Glomerular endothelial cell (primary cell): ENCODE results near the gene WIPF2. TPM values are rescaled to one million over a fixed set of nuclear protein-coding genes. Genes with fewer than 3 reads are reported as not detected.
"Not testable (repeated sequence)": the region's sequence is repeated elsewhere in the genome, so short reads cannot be mapped to it uniquely, and the experiment has no call there.

ENCODE experiments used
- DNase-seq: peaks from one replicate; pipeline ENCODE4 v3.0.0-alpha.2; 2011; ENCODE audit warnings: low read depth, low spot score; ENCODE audit errors: extremely low read depth
- total RNA-seq: library from RNA; depleted of rRNA; stranded (reverse); fragments of >200 nt; gene quantifications from 2 replicates; pipeline ENCODE4 v1.2.3, GENCODE V29; 2015

WIPF2 gene
- total RNA-seq, 1 donor from 2014 or later, result 17.3 TPM

- no peak for DNase-seq
Observed at GRCh38 chr17:40291281-40291664, 72.2 kb downstream of the WIPF2 start.

DNA sequence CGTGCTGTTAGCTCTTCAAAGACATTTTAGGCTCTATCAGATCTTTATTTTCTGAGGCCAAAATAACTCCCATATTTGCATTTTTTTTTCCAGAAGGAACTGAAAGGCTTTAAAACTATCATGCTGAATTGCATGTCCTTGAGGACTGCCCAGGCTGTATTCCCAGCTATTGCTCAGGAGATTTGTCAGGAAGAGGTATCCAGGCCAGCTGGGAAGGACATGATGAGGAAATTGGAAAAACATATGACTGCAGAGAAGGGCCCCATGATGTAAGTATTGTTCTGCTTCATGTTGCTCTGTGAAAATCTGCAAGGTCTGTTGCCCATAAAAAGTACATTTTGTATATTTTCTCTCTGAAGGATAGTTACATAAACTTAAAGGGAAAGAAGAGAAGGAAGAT is 74.3 kb downstream of the WIPF2 start:
- no peak for DNase-seq

DNA sequence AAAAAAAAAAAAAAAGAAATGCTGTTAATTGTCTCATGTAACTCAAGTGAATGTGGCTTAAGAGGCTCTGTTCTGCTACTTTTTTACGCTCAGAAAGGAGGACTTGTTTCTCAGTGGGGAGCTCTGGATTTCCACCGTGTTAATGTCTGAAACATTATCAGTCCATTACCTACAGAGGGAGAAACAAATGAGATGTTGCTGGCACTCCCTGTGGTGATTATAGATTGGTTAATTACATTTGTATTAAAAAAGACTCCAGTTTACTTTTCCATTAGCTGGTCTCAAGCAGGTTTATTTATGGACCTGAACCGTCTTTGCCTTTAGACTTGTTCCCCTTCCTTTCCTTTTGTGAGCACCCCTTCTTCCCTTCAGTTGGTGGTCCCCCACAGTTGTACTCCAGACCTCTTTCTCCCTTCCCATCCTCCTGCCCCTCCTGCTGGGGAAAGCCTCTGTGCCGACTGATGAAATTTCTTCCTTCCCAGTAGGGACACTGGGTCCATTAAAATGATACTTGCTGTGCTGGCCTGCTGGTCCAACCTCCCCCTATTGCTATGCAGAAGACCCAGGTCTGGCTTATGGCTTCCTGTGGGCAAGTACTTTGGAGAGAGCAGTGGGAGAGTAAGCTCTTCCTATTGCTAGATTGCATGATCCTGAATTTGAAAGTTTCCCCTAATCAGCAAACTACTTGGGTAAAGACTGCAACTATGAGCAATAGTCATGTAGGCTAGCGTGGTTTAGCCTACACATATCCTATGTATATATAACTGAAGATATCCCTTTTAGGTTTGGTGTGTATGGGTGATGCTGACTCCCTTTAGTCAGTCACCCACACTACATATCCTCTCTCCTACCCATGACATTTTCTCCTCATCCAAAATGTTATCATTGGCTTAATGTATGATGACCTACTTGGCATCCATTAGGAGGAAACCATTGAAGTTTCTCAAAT is 76.7 kb downstream of the WIPF2 start:
- no peak for DNase-seq

DNA sequence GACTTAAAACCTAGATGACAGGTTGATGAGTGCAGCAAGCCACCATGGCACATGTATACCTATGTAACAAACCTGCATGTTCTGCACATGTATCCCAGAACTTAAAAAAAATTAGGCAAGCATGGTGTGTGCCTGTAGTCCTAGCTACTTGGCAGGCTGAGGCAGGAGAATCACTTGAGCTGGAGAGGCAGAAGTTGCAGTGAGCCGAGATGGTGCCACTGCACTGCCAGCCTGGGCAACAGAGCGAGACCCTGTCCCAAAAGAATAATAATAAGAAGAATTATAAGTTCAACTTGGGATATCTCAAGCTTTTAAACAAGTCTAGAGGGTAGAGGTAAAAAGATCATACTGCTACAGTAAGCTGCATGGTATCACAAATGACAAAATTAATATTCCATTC is 78.4 kb downstream of the WIPF2 start:
- DNase-seq, result no peak

GRCh38 chr17:40298726-40299125 is 79.6 kb downstream of the WIPF2 start:
- no peak for DNase-seq

DNA sequence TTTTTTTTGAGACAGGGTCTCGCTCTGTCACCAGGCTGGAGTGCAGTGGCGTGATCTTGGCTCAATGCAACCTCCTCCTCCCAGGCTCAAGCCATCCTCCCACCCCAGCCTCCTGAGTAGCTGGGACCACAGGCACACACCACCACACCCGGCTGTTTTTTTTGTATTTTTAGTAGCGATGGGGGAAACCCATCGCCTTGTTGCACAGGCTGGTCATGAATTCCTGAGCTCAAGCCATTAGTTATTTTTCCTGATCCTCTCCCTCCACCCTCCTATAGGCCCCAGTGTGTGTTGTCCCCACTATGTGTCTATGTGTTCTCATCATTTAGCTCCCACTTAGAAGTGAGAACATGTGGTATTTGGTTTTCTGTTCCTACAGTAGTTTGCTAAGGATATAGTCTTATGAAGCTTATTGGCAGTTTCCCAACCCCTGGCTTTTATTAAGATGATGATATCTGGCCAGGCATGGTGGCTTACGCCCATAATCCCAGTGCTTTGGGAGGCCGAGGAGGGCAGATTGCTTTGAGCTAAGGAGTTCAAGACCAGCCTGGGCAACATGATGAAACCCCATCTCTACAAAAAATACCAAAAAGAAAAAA is 80.2 kb downstream of the WIPF2 start:
- not testable (repeated sequence) for DNase-seq

- no peak for DNase-seq
Observed at GRCh38 chr17:40301315-40301714, 82.2 kb downstream of the WIPF2 start.

DNA sequence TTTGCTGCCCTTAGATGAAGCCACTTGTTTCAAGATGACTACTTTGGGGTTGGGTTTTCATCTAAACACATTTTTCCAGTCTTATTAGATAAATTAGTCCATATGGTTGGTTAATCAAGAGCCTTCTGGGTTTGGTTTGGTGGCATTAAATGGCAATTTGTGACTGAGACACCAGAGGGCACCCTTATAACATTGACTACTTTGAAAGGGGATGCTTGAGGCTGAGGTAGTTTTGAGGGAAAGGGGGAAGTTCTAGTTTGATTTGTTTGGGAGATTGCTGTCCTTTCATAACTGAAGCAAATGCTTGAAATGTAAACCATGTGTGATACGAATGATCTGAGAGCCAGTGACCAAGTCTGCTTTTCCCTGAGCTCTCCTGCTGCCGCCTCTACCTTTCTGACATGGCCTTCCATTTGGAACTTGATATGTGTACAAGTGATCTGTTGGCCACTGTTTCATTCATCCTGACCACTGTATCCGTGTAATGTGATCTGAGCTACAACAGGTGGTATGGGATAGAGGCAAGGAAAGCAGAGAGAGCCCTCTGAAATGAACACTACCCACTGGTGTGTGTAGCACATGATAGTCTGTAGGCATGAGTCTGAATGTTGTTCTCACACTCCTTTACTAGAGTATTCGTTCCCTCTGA is 84.0 kb downstream of the WIPF2 start:
- no peak for DNase-seq

GRCh38 chr17:40303708-40304551 is 84.8 kb downstream of the WIPF2 start:
- no peak for DNase-seq

DNA sequence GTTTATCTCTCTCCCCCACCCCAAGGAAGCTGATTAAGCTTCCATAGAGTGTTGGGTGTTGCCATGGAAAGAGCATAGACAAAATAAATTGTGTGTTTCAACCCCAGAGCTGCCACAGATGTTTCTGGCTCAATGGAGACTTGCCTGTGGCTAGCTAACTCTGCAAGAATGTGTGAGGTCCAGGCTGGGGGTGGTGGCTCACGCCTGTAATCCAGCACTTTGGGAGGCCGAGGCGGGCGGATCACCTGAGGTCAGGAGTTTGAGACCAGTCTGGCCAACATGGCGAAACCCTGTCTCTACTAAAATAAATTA is 85.4 kb downstream of the WIPF2 start:
- DNase-seq, result not testable (repeated sequence)

DNA sequence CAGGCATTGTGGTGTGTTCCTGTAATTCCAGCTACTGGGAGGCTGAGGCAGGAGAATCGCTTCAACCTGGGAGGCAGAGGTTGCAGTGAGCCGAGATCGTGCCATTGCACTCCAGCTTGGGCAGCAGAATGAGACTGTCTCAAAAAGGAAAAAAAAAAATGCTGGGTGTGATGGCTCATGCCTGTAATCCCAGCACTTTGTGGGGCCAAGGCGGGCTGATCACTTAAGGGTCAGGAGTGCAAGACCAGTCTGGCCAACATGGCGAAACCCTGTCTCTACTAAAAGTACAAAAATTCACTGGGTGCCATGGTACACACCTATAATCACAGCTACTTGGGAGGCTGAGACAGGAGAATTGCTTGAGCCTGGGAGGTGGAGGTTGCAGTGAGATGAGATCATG is 85.8 kb downstream of the WIPF2 start:
- DNase-seq, result not testable (repeated sequence)

DNA sequence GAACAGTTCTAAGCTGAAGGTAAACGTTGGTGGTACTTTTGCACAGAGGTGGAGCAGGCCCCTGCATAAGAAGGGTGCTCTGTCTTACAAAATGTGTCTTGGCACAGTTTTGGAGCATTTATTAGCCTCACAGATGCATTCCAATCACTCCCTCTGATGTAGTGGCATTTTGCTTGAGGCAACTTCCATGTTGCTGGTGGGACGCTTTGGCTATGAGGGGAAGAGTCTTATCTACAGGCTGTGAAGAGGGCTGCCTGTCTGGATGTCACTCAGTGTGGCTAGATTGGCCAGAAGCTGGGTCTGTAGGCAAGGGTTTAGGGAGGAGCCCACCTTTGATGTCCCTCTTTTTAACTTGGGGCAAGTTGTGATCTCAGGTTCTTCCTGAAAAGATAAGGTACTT is 87.3 kb downstream of the WIPF2 start:
- DNase-seq, result no peak

- DNase-seq, result no peak
Observed at GRCh38 chr17:40307001-40307730, 88.1 kb downstream of the WIPF2 start.

DNA sequence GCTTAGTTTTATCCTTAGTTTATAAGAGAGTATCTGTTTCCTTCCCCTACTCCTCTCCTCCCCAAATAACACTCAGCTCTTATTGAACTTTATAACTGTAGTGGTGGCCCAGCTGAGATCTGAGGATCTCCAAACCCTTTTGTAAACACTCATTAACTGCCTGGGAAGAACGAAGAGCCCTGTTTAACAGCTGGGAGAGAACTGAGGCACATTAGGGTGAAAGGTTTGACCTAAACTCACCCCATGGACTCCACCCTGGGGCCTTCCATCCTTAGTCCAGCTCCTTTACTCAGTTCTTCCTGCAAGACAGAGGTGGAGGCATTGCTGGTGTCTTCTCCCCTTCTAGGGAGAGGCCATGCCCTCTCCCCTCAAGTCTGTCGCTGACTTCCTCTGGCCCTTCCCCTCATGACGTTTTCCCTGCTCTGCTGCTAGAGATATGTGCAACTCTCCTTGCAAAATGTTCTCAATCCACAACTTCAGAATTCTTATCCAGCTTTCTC is 88.7 kb downstream of the WIPF2 start:
- DNase-seq, result no peak

- no peak for DNase-seq
Observed at GRCh38 chr17:40309031-40309948, 90.2 kb downstream of the WIPF2 start, which contains the start of gene RARA. Gene RARA (plus strand): TSS chr17:40309180. CDS start chr17:40331219, 22,039 bp downstream.

GRCh38 chr17:40309949-40310510 is 90.9 kb downstream of the WIPF2 start:
- DNase-seq, result no peak

DNA sequence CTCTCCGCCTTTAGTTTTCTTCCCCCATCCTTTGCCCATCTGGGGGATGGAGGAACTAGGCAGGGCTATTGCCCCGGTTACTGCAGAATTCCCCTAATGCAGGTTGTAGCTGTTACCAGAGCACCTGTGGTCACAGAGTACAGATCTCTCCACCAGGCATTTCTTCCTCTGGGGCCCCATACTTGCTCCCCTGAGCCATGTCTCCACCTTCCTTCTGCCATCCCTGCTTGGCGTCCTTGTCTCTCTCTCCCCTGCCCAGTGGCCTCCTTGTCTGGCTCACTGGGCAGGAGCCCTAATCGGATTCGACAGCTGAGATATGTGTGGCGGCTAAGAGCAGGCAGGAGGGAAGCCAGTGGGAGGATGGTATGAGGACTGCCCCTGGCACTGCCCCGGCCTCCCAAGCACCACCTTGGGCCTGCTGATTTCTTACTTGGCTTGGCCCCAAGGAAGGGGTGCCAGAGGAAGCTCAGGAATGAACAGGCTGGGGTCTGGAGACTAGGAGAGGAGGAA is 91.8 kb downstream of the WIPF2 start:
- DNase-seq, result no peak

DNA sequence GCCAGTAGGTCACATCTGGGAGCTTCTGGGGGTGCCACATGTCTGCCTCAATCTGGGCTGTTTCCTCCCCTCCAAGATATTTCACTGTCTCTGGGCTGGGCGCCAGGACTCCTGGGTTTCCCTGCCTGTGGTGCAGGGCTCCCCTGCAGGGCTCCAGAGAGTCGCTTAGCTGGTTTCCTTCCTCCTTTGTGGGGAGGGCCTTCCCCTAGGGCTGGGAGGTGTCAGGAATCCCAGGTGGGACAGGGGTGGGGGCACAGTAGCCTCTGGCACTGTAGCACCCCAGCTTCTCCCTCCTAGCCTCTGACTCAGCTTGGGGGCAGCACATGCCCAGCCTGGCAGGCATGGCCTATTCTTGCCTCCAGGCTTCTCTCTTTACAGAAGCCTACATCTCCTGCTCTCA is 92.5 kb downstream of the WIPF2 start:
- no peak for DNase-seq
